ENCODE data around the gene EOLA1. TPM values are rescaled to one million over a fixed set of nuclear protein-coding genes. Genes with fewer than 3 reads are reported as not detected.
"Not testable (repeated sequence)": the region's sequence is repeated elsewhere in the genome, so short reads cannot be mapped to it uniquely, and the experiment has no call there.

The EOLA1 gene
- total RNA-seq, 2 donors from 2014 or later = 11.9 to 18.0 TPM

DNA sequence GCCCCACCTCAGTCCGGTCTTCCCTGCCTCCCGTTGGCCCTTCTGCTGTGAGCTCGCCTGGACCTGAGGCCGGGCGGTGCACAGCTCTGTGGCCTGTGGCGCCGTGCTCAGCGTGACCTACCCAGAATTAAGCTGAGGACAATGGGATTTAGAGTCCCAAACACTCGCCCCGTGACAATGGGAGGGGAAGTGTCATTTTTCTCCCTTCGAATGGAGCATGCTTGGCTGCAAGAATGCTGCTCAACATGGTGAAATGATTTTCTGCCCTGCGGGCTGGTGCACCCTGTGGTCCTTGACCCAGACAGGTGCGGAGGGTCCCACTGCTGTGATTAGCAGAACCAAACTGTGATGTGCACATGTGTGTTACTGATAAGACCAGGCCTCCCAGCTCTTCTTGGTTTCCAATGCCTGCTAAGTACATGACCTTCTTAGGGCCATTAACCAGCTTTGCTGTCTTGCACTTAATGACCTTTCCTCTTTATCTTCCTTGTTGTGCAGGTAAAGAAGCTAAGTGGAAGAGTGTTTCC, 772 bp downstream of the EOLA1 start:
- peak; percentile 63 for DNase-seq
- peak overlapping the region; percentile 87 for H3K4me3 ChIP-seq (ENCODE audit: low read length)
- Mint-ChIP-seq H3K27me3 (ENCODE audit: insufficient read depth) (no peaks in the 10 kb centered on the region), H3K4me1 (peaks cover 2% of the 10 kb centered on the region), H3K4me3 (peak overlapping the region; percentile 81), H3K9me3 (peaks cover 18% of the 10 kb centered on the region), H3K36me3 (ENCODE audit: low read depth) (peaks cover 2% of the 10 kb centered on the region), H3K27ac (peak overlapping the region; percentile 90)
- H3K27ac ChIP-seq (ENCODE audit: low read depth, low read length) = no peak overlapping the region
- 19% methylated on average over 13 of the region's 13 CpGs; no CpG with 5 or more reads in 1 of the 2 experiments for WGBS, 2 experiments (ENCODE audit: insufficient coverage in 1 of 2, insufficient read length in 1 of 2)
- TF ChIP-seq, protein P1, sequence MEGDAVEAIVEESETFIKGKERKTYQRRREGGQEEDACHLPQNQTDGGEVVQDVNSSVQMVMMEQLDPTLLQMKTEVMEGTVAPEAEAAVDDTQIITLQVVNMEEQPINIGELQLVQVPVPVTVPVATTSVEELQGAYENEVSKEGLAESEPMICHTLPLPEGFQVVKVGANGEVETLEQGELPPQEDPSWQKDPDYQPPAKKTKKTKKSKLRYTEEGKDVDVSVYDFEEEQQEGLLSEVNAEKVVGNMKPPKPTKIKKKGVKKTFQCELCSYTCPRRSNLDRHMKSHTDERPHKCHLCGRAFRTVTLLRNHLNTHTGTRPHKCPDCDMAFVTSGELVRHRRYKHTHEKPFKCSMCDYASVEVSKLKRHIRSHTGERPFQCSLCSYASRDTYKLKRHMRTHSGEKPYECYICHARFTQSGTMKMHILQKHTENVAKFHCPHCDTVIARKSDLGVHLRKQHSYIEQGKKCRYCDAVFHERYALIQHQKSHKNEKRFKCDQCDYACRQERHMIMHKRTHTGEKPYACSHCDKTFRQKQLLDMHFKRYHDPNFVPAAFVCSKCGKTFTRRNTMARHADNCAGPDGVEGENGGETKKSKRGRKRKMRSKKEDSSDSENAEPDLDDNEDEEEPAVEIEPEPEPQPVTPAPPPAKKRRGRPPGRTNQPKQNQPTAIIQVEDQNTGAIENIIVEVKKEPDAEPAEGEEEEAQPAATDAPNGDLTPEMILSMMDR (conservative IDR thresholded peaks at IDR 0.05) = no peak
- H3K36me3 ChIP-seq (ENCODE audit: control insufficient read depth, insufficient read depth, low read length) = no peaks in the 10 kb centered on the region
- no peaks in the 10 kb centered on the region for H3K9me3 ChIP-seq (ENCODE audit: control insufficient read depth, low read length)
- peak overlapping the region; percentile 63 for H3K9ac ChIP-seq (ENCODE audit: extremely low read depth, low read length, poor library complexity, severe bottlenecking)
- H3K27me3 ChIP-seq (ENCODE audit: control insufficient read depth, insufficient read depth, low read length, poor library complexity, severe bottlenecking) = no peaks in the 10 kb centered on the region
- H3K4me1 ChIP-seq (ENCODE audit: control insufficient read depth, insufficient read depth, low read length) = no peaks in the 10 kb centered on the region

DNA sequence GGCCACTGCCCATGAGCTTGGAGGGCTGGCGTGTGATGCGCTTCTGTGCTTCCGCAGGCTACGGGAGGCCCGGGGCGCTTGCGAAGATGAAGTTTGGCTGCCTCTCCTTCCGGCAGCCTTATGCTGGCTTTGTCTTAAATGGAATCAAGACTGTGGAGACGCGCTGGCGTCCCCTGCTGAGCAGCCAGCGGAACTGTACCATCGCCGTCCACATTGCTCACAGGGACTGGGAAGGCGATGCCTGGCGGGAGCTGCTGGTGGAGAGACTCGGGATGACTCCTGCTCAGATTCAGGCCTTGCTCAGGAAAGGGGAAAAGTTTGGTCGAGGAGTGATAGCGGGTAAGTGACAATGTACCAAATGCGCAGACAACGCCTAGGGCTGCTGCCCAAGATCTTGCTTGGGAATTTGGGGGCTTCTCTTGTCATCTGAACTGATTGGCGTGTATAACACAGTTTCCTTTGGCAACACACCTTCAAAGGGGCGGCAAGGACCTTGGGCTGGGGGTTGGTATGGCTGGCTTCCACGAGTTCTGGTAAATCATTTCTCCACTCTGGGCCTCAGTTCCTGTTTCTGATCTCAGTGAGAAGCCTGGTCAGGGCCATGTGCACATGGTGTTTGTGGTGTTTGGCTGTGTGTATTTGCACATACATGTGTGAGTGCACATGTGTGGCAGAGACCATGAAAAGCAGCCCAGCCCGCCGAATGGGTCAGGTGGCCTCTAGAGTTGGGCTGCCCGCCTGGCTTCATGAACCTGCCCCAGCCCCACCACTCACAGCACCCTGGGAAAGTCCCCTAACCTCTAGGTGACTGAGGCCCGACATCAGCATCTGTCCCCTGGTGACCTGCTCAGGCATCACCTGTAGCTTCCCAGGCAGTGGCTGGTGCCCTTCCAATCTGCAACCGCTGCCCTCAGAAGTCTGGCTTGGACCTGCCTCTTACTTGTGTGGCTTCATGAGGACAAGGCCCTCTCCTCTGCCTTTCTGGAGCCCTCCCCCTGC, 5.0 kb downstream of the EOLA1 start:
- H3K9me3 Mint-ChIP-seq = peaks cover 11% of the 10 kb centered on the region
- not testable (repeated sequence) for H3K27ac Mint-ChIP-seq; H3K27me3 ChIP-seq (ENCODE audit: control insufficient read depth, insufficient read depth, low read length, poor library complexity, severe bottlenecking); H3K4me1 Mint-ChIP-seq; H3K4me1 ChIP-seq (ENCODE audit: control insufficient read depth, insufficient read depth, low read length); H3K9me3 ChIP-seq (ENCODE audit: control insufficient read depth, low read length); H3K4me3 Mint-ChIP-seq; H3K27ac ChIP-seq (ENCODE audit: low read depth, low read length); H3K27me3 Mint-ChIP-seq (ENCODE audit: insufficient read depth); H3K36me3 ChIP-seq (ENCODE audit: control insufficient read depth, insufficient read depth, low read length); H3K4me3 ChIP-seq (ENCODE audit: low read length); H3K36me3 Mint-ChIP-seq (ENCODE audit: low read depth); H3K9ac ChIP-seq (ENCODE audit: extremely low read depth, low read length, poor library complexity, severe bottlenecking)
- WGBS, 2 experiments (ENCODE audit: insufficient coverage in 1 of 2, insufficient read length in 1 of 2) = 68% methylated on average over 11 of the region's 29 CpGs; no CpG with 5 or more reads in 1 of the 2 experiments
- DNase-seq = peak; percentile 81
- TF ChIP-seq, protein P1 (conservative IDR thresholded peaks at IDR 0.05) = peak; percentile 63

DNA sequence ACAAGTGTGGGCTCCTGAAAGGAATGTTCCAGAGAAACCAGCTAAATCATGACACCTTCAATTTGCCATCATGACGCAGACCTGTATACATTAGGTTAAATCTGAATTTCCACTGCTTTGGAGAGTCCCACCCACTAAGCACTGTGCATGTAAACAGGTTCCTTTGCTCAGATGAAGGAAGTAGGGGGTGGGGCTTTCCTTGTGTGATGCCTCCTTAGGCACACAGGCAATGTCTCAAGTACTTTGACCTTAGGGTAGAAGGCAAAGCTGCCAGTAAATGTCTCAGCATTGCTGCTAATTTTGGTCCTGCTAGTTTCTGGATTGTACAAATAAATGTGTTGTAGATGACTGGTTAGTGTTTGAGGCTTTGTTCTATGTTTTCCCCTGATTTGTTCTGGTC, 6.2 kb downstream of the EOLA1 start:
- H3K27me3 ChIP-seq (ENCODE audit: control insufficient read depth, insufficient read depth, low read length, poor library complexity, severe bottlenecking); H3K36me3 Mint-ChIP-seq (ENCODE audit: low read depth); H3K4me3 Mint-ChIP-seq; H3K9me3 Mint-ChIP-seq; H3K36me3 ChIP-seq (ENCODE audit: control insufficient read depth, insufficient read depth, low read length); H3K9me3 ChIP-seq (ENCODE audit: control insufficient read depth, low read length); H3K4me1 ChIP-seq (ENCODE audit: control insufficient read depth, insufficient read depth, low read length); H3K4me3 ChIP-seq (ENCODE audit: low read length); H3K27ac Mint-ChIP-seq; H3K9ac ChIP-seq (ENCODE audit: extremely low read depth, low read length, poor library complexity, severe bottlenecking); DNase-seq; H3K4me1 Mint-ChIP-seq; H3K27me3 Mint-ChIP-seq (ENCODE audit: insufficient read depth); H3K27ac ChIP-seq (ENCODE audit: low read depth, low read length): not testable (repeated sequence)
- WGBS, 2 experiments (ENCODE audit: insufficient coverage in 1 of 2, insufficient read length in 1 of 2) = 71% methylated on average over 1 of the region's 1 CpG; no CpG with 5 or more reads in 1 of the 2 experiments

DNA sequence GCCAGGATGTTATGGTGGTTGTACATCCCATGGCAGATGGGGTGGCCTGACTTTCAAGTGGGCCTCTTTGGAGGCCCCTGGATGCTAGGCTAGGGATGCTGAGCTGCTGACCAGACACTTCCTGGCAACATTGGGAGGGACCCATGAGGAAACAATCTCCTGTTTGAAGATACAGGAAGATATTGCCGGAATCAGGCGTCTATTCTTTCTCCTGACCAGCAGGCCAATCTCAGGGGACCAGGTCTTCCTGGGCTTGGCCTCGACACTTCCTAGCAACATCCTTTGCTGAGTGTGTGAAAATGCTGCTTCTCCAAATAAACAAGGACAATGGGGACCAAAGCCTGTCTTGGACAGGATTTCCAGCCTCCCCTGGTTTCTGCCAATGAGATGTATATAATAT, 7.0 kb downstream of the EOLA1 start:
- H3K9me3 Mint-ChIP-seq; H3K36me3 Mint-ChIP-seq (ENCODE audit: low read depth); DNase-seq; H3K27ac Mint-ChIP-seq; H3K9ac ChIP-seq (ENCODE audit: extremely low read depth, low read length, poor library complexity, severe bottlenecking); H3K9me3 ChIP-seq (ENCODE audit: control insufficient read depth, low read length); H3K27me3 Mint-ChIP-seq (ENCODE audit: insufficient read depth); H3K4me3 Mint-ChIP-seq; H3K4me1 Mint-ChIP-seq; H3K27ac ChIP-seq (ENCODE audit: low read depth, low read length); H3K36me3 ChIP-seq (ENCODE audit: control insufficient read depth, insufficient read depth, low read length); H3K4me1 ChIP-seq (ENCODE audit: control insufficient read depth, insufficient read depth, low read length); H3K27me3 ChIP-seq (ENCODE audit: control insufficient read depth, insufficient read depth, low read length, poor library complexity, severe bottlenecking); H3K4me3 ChIP-seq (ENCODE audit: low read length): not testable (repeated sequence)
- no CpG with 5 or more reads among the region's 3 CpGs for WGBS, 2 experiments (ENCODE audit: insufficient coverage in 1 of 2, insufficient read length in 1 of 2)

DNA sequence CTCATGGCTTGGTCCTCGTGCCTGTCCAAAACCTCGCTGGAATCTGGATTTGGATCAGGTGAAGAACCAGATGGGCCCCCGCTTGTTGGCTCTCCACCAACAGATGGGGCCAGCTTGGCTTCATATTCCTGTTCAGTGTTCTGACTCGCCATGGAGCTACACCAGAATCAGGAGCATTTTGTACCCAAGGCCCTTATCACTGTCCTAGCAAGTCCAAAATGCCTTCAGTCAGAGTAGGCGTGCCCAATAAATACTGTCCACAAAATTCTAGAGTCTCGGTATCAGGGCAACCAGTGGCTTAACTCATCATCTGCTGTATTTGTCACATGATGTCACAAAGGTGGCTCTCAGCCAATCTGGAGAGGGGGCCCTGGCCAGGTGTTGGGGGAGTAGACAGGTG, 8.9 kb downstream of the EOLA1 start, which contains the start of gene HSFX3:
HSFX3 (minus strand) TSS at position 224 of the 400 bp plus-strand sequence; CDS start at position 152, 72 bp downstream.
- no CpG with 5 or more reads among the region's 6 CpGs for WGBS, 2 experiments (ENCODE audit: insufficient coverage in 1 of 2, insufficient read length in 1 of 2)
- H3K36me3 ChIP-seq (ENCODE audit: control insufficient read depth, insufficient read depth, low read length); H3K36me3 Mint-ChIP-seq (ENCODE audit: low read depth); H3K4me1 Mint-ChIP-seq; H3K4me3 ChIP-seq (ENCODE audit: low read length); DNase-seq; H3K9me3 Mint-ChIP-seq; H3K27ac Mint-ChIP-seq; H3K9me3 ChIP-seq (ENCODE audit: control insufficient read depth, low read length); H3K9ac ChIP-seq (ENCODE audit: extremely low read depth, low read length, poor library complexity, severe bottlenecking); H3K27ac ChIP-seq (ENCODE audit: low read depth, low read length); H3K27me3 ChIP-seq (ENCODE audit: control insufficient read depth, insufficient read depth, low read length, poor library complexity, severe bottlenecking); H3K4me3 Mint-ChIP-seq; H3K4me1 ChIP-seq (ENCODE audit: control insufficient read depth, insufficient read depth, low read length); H3K27me3 Mint-ChIP-seq (ENCODE audit: insufficient read depth): not testable (repeated sequence)

Data from endodermal cell (in vitro differentiated cells).